HuH-7.5 (cell line): ENCODE measurements around the gene CRADD.
"Not testable (repeated sequence)": the region's sequence is repeated elsewhere in the genome, so short reads cannot be mapped to it uniquely, and the experiment has no call there.

ENCODE experiments used
- DNase-seq: peaks from one replicate; pipeline ENCODE4 v3.0.0; 2011; ENCODE audit warnings: low spot score

CRADD gene

GRCh38 chr12:93902192-93902591 lies 225.0 kb downstream of the CRADD start:
- DNase-seq = no peak

GRCh38 chr12:93902736-93903562 lies 225.8 kb downstream of the CRADD start:
- DNase-seq = no peak

- no peak for DNase-seq
Measured at GRCh38 chr12:93904124-93904523, 226.9 kb downstream of the CRADD start.

GRCh38 chr12:93908264-93908663 lies 231.1 kb downstream of the CRADD start:
- no peak for DNase-seq

- DNase-seq = no peak
Measured at GRCh38 chr12:93908846-93909567, 231.8 kb downstream of the CRADD start.

GRCh38 chr12:93911396-93911795 lies 234.2 kb downstream of the CRADD start:
- no peak for DNase-seq

- DNase-seq = no peak
Measured at GRCh38 chr12:93912086-93912733, 235.0 kb downstream of the CRADD start.

- DNase-seq = no peak
Measured at GRCh38 chr12:93913845-93914244, 236.7 kb downstream of the CRADD start.

GRCh38 chr12:93914281-93914680 lies 237.1 kb downstream of the CRADD start:
- no peak for DNase-seq

- no peak for DNase-seq
Measured at GRCh38 chr12:93915411-93915810, 238.2 kb downstream of the CRADD start.

- no peak for DNase-seq
Measured at GRCh38 chr12:93916402-93916801, 239.2 kb downstream of the CRADD start.

- DNase-seq = no peak
Measured at GRCh38 chr12:93918262-93918661, 241.1 kb downstream of the CRADD start.

- no peak for DNase-seq
Measured at GRCh38 chr12:93918900-93919299, 241.7 kb downstream of the CRADD start.

- no peak for DNase-seq
Measured at GRCh38 chr12:93921521-93921920, 244.3 kb downstream of the CRADD start.

- no peak for DNase-seq
Measured at GRCh38 chr12:93922583-93923006, 245.4 kb downstream of the CRADD start.

GRCh38 chr12:93924367-93924766 lies 247.2 kb downstream of the CRADD start:
- no peak for DNase-seq

GRCh38 chr12:93925585-93926205 lies 248.5 kb downstream of the CRADD start:
- no peak for DNase-seq

- no peak for DNase-seq
Measured at GRCh38 chr12:93926237-93926636, 249.1 kb downstream of the CRADD start.

- not testable (repeated sequence) for DNase-seq
Measured at GRCh38 chr12:93929081-93929480, 251.9 kb downstream of the CRADD start.

- no peak for DNase-seq
Measured at GRCh38 chr12:93937812-93938211, 260.6 kb downstream of the CRADD start.

- no peak for DNase-seq
Measured at GRCh38 chr12:93938317-93938716, 261.1 kb downstream of the CRADD start.

GRCh38 chr12:93938931-93939330 lies 261.8 kb downstream of the CRADD start:
- no peak for DNase-seq
